Activated B cell treated with CpG ODN at 0.5 μM for 24 hours (primary cell): Measurements from ENCODE around the gene OBSCN. TPM values are rescaled to one million over a fixed set of nuclear protein-coding genes. Genes with fewer than 3 reads are reported as not detected.

ENCODE experiments used
- ATAC-seq: fragments of 200-7000 bp; cut with Tn5 transposase; one replicate; pipeline ENCODE4 v1.10.0; 2021; ENCODE audit warnings: low read depth, mild to moderate bottlenecking, moderate library complexity
- CTCF ChIA-PET: fragments of 350-600 bp; sonication (Branson Sonifier 250); formaldehyde crosslinking; loops from one replicate; lab custom pipeline; 2021; ENCODE audit warnings: antibody characterized with exemption; lab: Charles Lee
- POLR2A ChIA-PET: fragments of 350-600 bp; sonication (Branson Sonifier 250); formaldehyde crosslinking; loops from one replicate; lab custom pipeline; 2021; ENCODE audit warnings: antibody characterized with exemption; lab: Charles Lee
- DNase-seq: peaks from one replicate; pipeline ENCODE4 v3.0.0; 2022
- H3K27ac Mint-ChIP-seq: one replicate; pipeline ENCODE4 v1.8.0; 2020; ENCODE audit warnings: mixed read lengths
- H3K27me3 Mint-ChIP-seq: one replicate; pipeline ENCODE4 v1.8.0; 2021; ENCODE audit warnings: mixed read lengths
- H3K36me3 Mint-ChIP-seq: one replicate; pipeline ENCODE4 v1.8.0; 2021; ENCODE audit warnings: low read depth, mixed read lengths
- H3K4me1 Mint-ChIP-seq: one replicate; pipeline ENCODE4 v1.8.0; 2021; ENCODE audit warnings: mixed read lengths
- H3K4me3 Mint-ChIP-seq: one replicate; pipeline ENCODE4 v1.8.0; 2020; ENCODE audit warnings: mild to moderate bottlenecking, mixed read lengths
- H3K9me3 Mint-ChIP-seq: one replicate; pipeline ENCODE4 v1.8.0; 2020; ENCODE audit warnings: mixed read lengths
- CTCF ChIP-seq: fragments of 200-600 bp; IDR thresholded peaks from one replicate; pipeline ENCODE4 v1.8.0; 2022; ENCODE audit warnings: antibody characterized with exemption, mild to moderate bottlenecking
- intact Hi-C: fragments of 100-400 bp; cut with micrococcal nuclease; formaldehyde crosslinking; loops from one replicate; pipeline ENCODE4 v1.15.1; 2024
- total RNA-seq: library from RNA; stranded (reverse); gene quantifications from 2 replicates; pipeline ENCODE4 v1.2.3, GENCODE V29; 2022

OBSCN gene
- total RNA-seq, 1 donor from 2014 or later, result 19.8 TPM

GRCh38 chr1:228354390-228355320, 146.8 kb downstream of the OBSCN start:
- Mint-ChIP-seq H3K36me3 (no peaks in the 10 kb centered on the region), H3K27ac (no peak overlapping the region), H3K4me3 (no peak overlapping the region), H3K9me3 (no peaks in the 10 kb centered on the region), H3K4me1 (no peaks in the 10 kb centered on the region), H3K27me3 (no peaks in the 10 kb centered on the region)
- DNase-seq (no peak), ATAC-seq (no peak)
- intact Hi-C loops, result no loop called here
- no peak for TF ChIP-seq CTCF
- CTCF ChIA-PET, result no interaction called here
- POLR2A ChIA-PET, result no interaction called here

DNA sequence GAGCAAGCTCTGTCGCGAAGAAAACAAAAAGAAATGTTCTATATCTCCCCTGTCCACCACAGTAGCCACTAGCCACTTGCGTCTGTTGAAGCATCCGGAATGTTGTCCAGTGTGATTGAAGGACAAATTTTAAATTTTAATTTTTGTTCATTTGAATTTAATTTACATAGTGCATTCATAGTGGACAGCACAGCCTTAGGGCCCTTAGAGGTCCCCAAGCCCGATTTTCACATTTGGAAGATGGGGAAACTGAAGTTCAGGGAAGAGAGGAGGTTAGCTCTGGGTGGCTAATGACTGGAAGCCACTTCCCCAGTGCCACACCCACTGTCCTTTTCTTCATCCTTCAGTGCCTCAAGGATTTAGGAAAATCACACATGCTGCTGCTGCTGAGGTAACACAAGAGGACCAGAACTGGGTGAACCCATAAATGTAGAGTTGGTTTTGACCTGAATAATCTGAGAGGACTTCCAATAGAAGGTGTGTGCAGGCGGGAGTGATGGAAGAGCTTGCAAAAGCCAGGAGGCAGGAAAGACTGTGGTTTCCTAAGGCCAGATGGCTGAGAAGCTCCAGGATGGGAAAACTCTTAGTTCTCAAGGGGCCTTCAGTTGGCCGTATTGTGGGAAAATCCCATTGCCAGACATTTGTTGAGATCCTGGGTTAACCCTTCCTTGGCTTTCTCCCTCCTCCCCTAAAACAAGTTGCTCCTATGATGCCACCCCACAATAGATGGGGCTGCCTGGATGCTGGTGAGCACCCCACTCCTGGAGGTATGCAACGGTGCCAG, 149.2 kb downstream of the OBSCN start:
- H3K9me3 Mint-ChIP-seq, result no peaks in the 10 kb centered on the region
- no peak for TF ChIP-seq CTCF
- H3K4me1 Mint-ChIP-seq, result no peaks in the 10 kb centered on the region
- no peak overlapping the region for H3K27ac Mint-ChIP-seq
- no peak for DNase-seq
- ChIA-PET POLR2A (no interaction called here), CTCF (no interaction called here)
- H3K36me3 Mint-ChIP-seq, result no peaks in the 10 kb centered on the region
- H3K4me3 Mint-ChIP-seq, result no peak overlapping the region
- no peak for ATAC-seq
- intact Hi-C loops, result no loop called here
- H3K27me3 Mint-ChIP-seq, result no peaks in the 10 kb centered on the region

DNA sequence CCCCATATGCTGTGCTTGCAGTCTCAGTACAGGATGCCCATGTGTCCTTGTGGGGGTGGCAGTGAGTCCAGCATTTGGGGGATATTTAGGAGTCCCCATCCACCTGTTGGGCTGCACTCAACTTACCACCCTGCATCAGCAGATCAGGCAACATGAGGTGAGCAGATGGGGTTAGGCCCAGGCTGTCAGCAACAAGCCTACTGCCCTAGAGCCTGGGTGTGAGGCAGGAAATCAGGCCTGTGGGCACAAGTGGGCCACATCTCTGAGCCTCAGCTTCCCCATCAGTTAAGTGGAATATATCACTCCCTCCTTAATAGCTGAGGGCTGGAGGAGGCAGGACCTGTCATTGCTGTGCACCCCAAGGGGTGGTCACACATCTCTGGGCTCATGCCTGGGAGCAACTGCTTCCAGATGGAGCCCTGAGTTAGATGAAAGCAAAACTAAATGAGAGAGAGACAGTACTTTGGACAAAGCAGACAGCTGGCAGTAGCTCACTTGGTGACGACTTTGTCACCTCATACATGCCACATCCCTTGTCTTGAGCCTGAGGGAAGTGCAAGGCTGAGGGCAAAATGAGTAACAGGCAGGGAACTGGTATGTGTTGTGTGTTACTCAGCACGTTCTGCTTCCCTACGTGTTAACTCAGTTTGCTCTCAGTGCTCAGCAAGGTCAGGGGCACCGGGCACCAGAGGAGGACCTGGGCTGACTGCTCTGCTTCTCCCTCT, 150.4 kb downstream of the OBSCN start:
- Mint-ChIP-seq H3K36me3 (no peaks in the 10 kb centered on the region), H3K27ac (no peak overlapping the region), H3K27me3 (no peaks in the 10 kb centered on the region), H3K4me1 (no peaks in the 10 kb centered on the region), H3K9me3 (no peaks in the 10 kb centered on the region), H3K4me3 (no peak overlapping the region)
- intact Hi-C loops, result no loop called here
- TF ChIP-seq CTCF, result no peak
- ATAC-seq (no peak), DNase-seq (no peak)
- POLR2A ChIA-PET, result no interaction called here
- CTCF ChIA-PET, result no interaction called here

DNA sequence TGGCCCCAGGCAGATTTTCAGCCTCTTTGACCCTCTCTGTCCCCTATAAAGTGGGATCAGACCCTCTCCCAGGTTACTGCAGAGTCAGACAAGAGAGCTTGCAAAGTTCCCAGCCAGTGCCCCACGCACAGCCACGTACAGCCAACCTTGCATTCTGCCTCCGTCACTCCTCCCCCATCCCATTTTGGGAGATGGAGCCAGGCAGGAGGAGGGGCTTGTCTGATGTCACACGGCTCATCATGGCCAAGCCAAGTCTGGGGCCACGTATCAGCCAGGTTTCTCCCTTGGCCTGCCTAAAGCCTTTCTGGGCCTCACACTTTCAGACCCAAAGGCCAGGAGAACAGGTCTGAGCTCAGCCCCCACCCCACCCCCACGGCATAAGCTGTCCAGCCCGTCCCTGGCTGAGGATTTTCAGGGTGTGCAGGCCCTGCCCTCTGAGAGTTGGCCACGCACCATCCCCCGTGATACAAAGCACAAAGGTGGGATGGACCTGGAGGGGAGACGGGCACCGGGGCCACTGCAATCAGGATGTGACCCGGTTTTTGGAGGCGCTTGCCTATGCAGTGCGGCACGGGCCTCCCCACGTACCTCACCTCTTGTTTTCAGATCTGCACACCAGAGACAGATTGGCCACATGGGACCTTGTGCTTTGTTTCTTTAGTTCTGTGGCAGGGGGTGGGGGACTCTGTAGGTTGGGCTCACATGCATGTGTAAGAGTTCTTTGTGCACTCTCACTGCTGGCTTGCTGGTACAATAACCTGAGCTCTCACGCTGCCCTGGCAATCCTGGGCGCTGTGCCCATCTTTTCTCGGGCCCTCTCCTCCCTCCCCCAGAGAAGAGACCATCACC, 151.1 kb downstream of the OBSCN start:
- DNase-seq, result no peak
- no peak overlapping the region for H3K27ac Mint-ChIP-seq
- H3K4me1 Mint-ChIP-seq, result no peaks in the 10 kb centered on the region
- POLR2A ChIA-PET, result no interaction called here
- no peak for ATAC-seq
- TF ChIP-seq CTCF, result no peak
- no peaks in the 10 kb centered on the region for H3K9me3 Mint-ChIP-seq
- no peak overlapping the region for H3K4me3 Mint-ChIP-seq
- CTCF ChIA-PET, result no interaction called here
- H3K36me3 Mint-ChIP-seq, result no peaks in the 10 kb centered on the region
- no peaks in the 10 kb centered on the region for H3K27me3 Mint-ChIP-seq
- intact Hi-C loops, result no loop called here
